Astrocyte (in vitro differentiated cells and primary cell): Measurements from ENCODE around the gene SLC4A7. TPM values are rescaled to one million over a fixed set of nuclear protein-coding genes. Genes with fewer than 3 reads are reported as not detected.

Experiments used
- DNase-seq: peaks from one replicate; pipeline ENCODE4 v3.0.0-alpha.2; 2010; ENCODE audit warnings: low read depth
- FAIRE-seq: peaks from 2 replicates; lab custom pipeline; 2011; peaks lifted over from hg19 to GRCh38; lab: Jason Lieb, UNC
- H2AFZ ChIP-seq: 2 replicates; pipeline ENCODE4 v1.6.0; 2012; ENCODE audit warnings: low read depth, low read length, inconsistent platforms
- H3K27ac ChIP-seq: 2 replicates; pipeline ENCODE4 v1.5.1; 2011; ENCODE audit warnings: low read depth, low read length, inconsistent platforms
- H3K27me3 ChIP-seq: 2 replicates; pipeline ENCODE4 v1.6.0; 2011; ENCODE audit warnings: low read length, inconsistent platforms; ENCODE audit not compliant: insufficient read depth
- H3K36me3 ChIP-seq: 2 replicates; pipeline ENCODE4 v1.5.1; 2011; ENCODE audit warnings: low read length, inconsistent platforms; ENCODE audit not compliant: insufficient read depth
- H3K4me1 ChIP-seq: 2 replicates; pipeline ENCODE4 v1.5.1; 2011; ENCODE audit warnings: low read length, inconsistent platforms; ENCODE audit not compliant: insufficient read depth
- H3K4me2 ChIP-seq: 2 replicates; pipeline ENCODE4 v1.6.0; 2012; ENCODE audit warnings: low read length, inconsistent platforms
- H3K4me3 ChIP-seq: 2 replicates; pipeline ENCODE4 v1.5.1; 2011; ENCODE audit warnings: low read depth, mild to moderate bottlenecking, low read length, inconsistent platforms; ENCODE audit not compliant: insufficient read depth
- H3K79me2 ChIP-seq: 2 replicates; pipeline ENCODE4 v1.6.0; 2012; ENCODE audit warnings: mild to moderate bottlenecking, low read length, inconsistent platforms; ENCODE audit not compliant: insufficient read depth
- H3K9ac ChIP-seq: 2 replicates; pipeline ENCODE4 v1.6.0; 2012; ENCODE audit warnings: mild to moderate bottlenecking, low read length, inconsistent platforms
- H3K9me3 ChIP-seq: 2 replicates; pipeline ENCODE4 v1.5.1; 2012; ENCODE audit warnings: low read depth, mild to moderate bottlenecking, low read length, inconsistent platforms; ENCODE audit not compliant: insufficient read depth
- H4K20me1 ChIP-seq: 2 replicates; pipeline ENCODE4 v1.6.0; 2012; ENCODE audit warnings: low read length, inconsistent platforms; ENCODE audit not compliant: insufficient read depth
- H3K27ac Mint-ChIP-seq: one replicate; pipeline ENCODE4 v1.8.0; 2021; ENCODE audit warnings: mild to moderate bottlenecking, mixed read lengths; ENCODE audit not compliant: unreplicated experiment
- H3K27me3 Mint-ChIP-seq: one replicate; pipeline ENCODE4 v1.8.0; 2021; ENCODE audit warnings: low read depth, mixed read lengths; ENCODE audit not compliant: unreplicated experiment
- H3K36me3 Mint-ChIP-seq: one replicate; pipeline ENCODE4 v1.8.0; 2021; ENCODE audit warnings: low read depth, mixed read lengths; ENCODE audit not compliant: unreplicated experiment
- H3K4me1 Mint-ChIP-seq: one replicate; pipeline ENCODE4 v1.8.0; 2021; ENCODE audit warnings: low read depth, mixed read lengths; ENCODE audit not compliant: unreplicated experiment
- H3K4me3 Mint-ChIP-seq: one replicate; pipeline ENCODE4 v1.8.0; 2021; ENCODE audit warnings: mild to moderate bottlenecking, moderate library complexity, mixed read lengths; ENCODE audit not compliant: unreplicated experiment
- H3K9me3 Mint-ChIP-seq: one replicate; pipeline ENCODE4 v1.8.0; 2021; ENCODE audit warnings: mild to moderate bottlenecking, mixed read lengths; ENCODE audit not compliant: unreplicated experiment
- CTCF ChIP-seq: IDR thresholded peaks from 2 replicates; pipeline ENCODE4 v1.5.1; 2011; ENCODE audit warnings: low read depth, mild to moderate bottlenecking, inconsistent platforms, low read length, moderate library complexity; ENCODE audit not compliant: insufficient read depth
- EZH2 ChIP-seq: IDR thresholded peaks from 2 replicates; pipeline ENCODE4 v1.6.1; 2012; ENCODE audit warnings: mild to moderate bottlenecking, low read length, inconsistent platforms; ENCODE audit not compliant: insufficient read depth
- total RNA-seq: library from RNA; stranded (reverse); gene quantifications from 2 replicates; pipeline ENCODE4 v1.2.1, GENCODE V29; 2021

The SLC4A7 gene
- total RNA-seq, 1 donor from 2014 or later, result 68.7 TPM

- H4K20me1 ChIP-seq, result peaks cover 4% of the 10 kb centered on the region
- peaks cover 3% of the 10 kb centered on the region for H3K4me1 ChIP-seq
- Mint-ChIP-seq H3K9me3 (no peaks in the 10 kb centered on the region), H3K4me3 (no peak overlapping the region), H3K27me3 (no peaks in the 10 kb centered on the region), H3K27ac (peak overlapping the region; percentile 21), H3K36me3 (peaks cover 6% of the 10 kb centered on the region), H3K4me1 (peaks cover 8% of the 10 kb centered on the region)
- TF ChIP-seq CTCF (no peak), EZH2 (no peak)
- peak; percentile 86 for DNase-seq
- FAIRE-seq, result peak; percentile 79
- no peak overlapping the region for H3K9ac ChIP-seq
- peak overlapping the region; percentile 27 for H3K27ac ChIP-seq
- peaks cover 50% of the 10 kb centered on the region for H3K36me3 ChIP-seq
- H3K4me2 ChIP-seq, result no peak overlapping the region
- H3K27me3 ChIP-seq, result no peaks in the 10 kb centered on the region
- H3K9me3 ChIP-seq, result no peaks in the 10 kb centered on the region
- H3K79me2 ChIP-seq, result peaks cover 56% of the 10 kb centered on the region
- no peak overlapping the region for H3K4me3 ChIP-seq
- H2AFZ ChIP-seq, result no peak overlapping the region
Measured at GRCh38 chr3:27423463-27423862, 60.7 kb downstream of the SLC4A7 start.

GRCh38 chr3:27422617-27423016 is 61.6 kb downstream of the SLC4A7 start:
- no peak overlapping the region for H3K4me3 Mint-ChIP-seq
- H3K4me1 ChIP-seq, result peaks cover 3% of the 10 kb centered on the region
- peak overlapping the region; percentile 77 for H3K27ac Mint-ChIP-seq
- H3K27me3 ChIP-seq, result no peaks in the 10 kb centered on the region
- no peak overlapping the region for H3K4me3 ChIP-seq
- H3K27ac ChIP-seq, result peak overlapping the region; percentile 17
- H3K27me3 Mint-ChIP-seq, result no peaks in the 10 kb centered on the region
- peaks cover 53% of the 10 kb centered on the region for H3K36me3 ChIP-seq
- no peak overlapping the region for H3K9ac ChIP-seq
- no peak for TF ChIP-seq CTCF
- no peak for TF ChIP-seq EZH2
- H3K9me3 ChIP-seq, result no peaks in the 10 kb centered on the region
- H3K79me2 ChIP-seq, result peaks cover 53% of the 10 kb centered on the region
- DNase-seq (no peak), FAIRE-seq (no peak)
- no peak overlapping the region for H2AFZ ChIP-seq
- H3K4me1 Mint-ChIP-seq, result peaks cover 8% of the 10 kb centered on the region
- H3K4me2 ChIP-seq, result no peak overlapping the region
- peaks cover 6% of the 10 kb centered on the region for H3K36me3 Mint-ChIP-seq
- peaks cover 4% of the 10 kb centered on the region for H4K20me1 ChIP-seq
- no peaks in the 10 kb centered on the region for H3K9me3 Mint-ChIP-seq

GRCh38 chr3:27415202-27415601 is 69.0 kb downstream of the SLC4A7 start:
- Mint-ChIP-seq H3K27me3 (no peaks in the 10 kb centered on the region), H3K4me3 (no peak overlapping the region), H3K4me1 (no peaks in the 10 kb centered on the region), H3K27ac (no peak overlapping the region), H3K9me3 (no peaks in the 10 kb centered on the region), H3K36me3 (peaks cover 3% of the 10 kb centered on the region)
- H3K79me2 ChIP-seq, result peaks cover 35% of the 10 kb centered on the region
- no peak overlapping the region for H3K9ac ChIP-seq
- no peak overlapping the region for H3K27ac ChIP-seq
- H4K20me1 ChIP-seq, result peaks cover 7% of the 10 kb centered on the region
- no peaks in the 10 kb centered on the region for H3K9me3 ChIP-seq
- FAIRE-seq, result no peak
- H3K4me3 ChIP-seq, result no peak overlapping the region
- no peak for DNase-seq
- no peaks in the 10 kb centered on the region for H3K4me1 ChIP-seq
- H3K27me3 ChIP-seq, result no peaks in the 10 kb centered on the region
- H3K36me3 ChIP-seq, result peaks cover 50% of the 10 kb centered on the region
- no peak overlapping the region for H2AFZ ChIP-seq
- no peak overlapping the region for H3K4me2 ChIP-seq
- no peak for TF ChIP-seq CTCF
